Activated gamma-delta T cell treated with Interleukin-2 at 50 U/mL for 16 hours (primary cell): ENCODE measurements around the gene PPP2R2B.
"Not testable (repeated sequence)": the region's sequence is repeated elsewhere in the genome, so short reads cannot be mapped to it uniquely, and the experiment has no call there.

Experiments
- DNase-seq: peaks from one replicate; pipeline ENCODE4 v3.0.0-alpha.2; 2020

PPP2R2B gene

DNA sequence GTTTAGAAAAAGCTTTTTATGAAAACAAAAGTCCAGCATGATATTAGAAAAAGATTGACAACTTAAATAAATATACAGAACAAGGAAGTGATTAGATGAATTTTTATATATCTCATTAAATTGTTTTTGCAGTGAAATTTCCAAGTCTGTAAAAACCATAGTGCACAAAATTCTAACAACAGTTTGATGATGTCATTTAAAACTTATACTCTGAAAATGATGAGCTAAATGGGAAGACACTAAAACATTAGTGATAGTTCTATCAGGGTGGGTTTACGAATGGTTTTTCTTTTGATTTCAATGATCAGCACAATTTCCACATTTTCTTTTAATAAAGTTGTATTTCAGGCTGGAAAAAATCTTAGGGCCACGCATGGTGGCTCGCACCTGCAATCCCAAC is 236.1 kb downstream of the PPP2R2B start:
- no peak for DNase-seq

- DNase-seq: no peak
Observed at GRCh38 chr5:146641941-146642340, 236.6 kb downstream of the PPP2R2B start.

- DNase-seq: no peak
Observed at GRCh38 chr5:146640285-146640896, 238.2 kb downstream of the PPP2R2B start.

GRCh38 chr5:146635443-146635842 is 243.1 kb downstream of the PPP2R2B start:
- no peak for DNase-seq

DNA sequence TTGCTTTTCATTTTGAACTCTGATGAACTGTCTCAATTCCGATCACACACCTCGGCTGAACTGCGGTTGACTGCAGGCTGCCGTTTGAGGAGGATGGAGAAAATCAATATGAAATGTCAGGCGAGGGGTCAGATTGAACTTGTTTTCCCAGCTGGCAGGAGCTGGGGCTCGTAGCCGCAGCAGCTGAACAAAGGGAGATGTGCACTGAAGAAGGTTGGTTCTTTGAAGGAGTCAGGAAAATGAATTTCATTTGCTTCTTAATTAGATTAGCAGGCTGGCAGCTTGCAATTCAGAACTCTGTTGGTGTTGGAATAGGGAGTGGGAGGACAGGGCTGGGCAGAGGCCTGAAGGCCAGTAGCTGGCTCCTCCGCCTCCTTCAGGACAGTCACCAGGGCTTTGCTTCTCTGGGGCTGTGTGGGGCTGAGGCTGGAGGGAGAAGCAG is 245.2 kb downstream of the PPP2R2B start:
- no peak for DNase-seq

DNA sequence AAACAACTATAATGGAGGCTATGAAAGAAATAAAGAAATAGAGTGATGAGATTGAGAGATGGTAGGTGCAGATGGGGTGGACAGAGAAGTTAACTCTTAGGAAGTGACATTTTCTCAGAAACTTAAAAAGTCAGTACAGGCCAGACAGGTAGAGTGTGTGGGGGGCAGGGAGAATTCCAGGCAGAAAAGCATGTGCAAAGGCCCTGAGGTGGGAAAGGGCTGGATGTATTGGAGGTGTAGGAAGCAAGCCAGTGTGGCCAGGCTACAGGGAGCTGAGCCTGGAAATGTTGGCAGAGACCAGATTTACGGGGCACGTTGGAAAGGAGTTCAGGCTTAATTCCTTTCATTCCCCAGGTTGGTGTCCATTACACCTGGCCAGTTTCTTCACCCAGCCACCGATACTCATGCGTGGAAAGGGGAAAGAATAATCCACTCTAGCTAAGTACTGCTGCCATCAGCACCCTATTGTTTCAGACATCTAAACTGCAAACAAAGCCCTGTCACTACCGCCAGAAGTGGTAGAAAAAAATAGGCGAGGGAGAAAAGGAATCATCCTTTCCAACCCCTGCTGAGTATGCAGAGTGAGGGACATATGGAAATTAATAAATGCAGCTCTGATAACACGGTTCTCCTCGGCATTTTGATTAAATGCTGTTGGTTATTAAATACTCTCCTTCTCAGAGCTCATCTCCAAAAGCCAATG is 245.8 kb downstream of the PPP2R2B start:
- DNase-seq: no peak

DNA sequence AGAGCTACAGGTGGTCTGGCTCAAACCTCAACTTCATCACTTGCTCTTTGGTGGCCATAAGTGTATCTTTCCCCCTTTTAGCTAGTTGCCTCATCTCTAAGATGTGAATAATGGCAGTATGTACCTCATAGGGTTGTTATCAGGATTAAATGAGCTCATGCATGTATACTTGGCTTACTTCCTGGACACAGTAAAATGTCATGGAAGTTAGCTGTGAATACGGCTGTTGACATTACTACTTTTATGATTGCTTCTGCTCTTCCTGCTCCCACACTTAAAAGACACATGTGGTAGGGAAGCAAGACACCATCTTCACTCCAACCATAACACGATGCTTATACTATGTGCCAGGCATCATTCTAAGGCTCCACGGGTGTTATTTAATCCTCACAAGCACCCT is 248.1 kb downstream of the PPP2R2B start:
- no peak for DNase-seq

DNA sequence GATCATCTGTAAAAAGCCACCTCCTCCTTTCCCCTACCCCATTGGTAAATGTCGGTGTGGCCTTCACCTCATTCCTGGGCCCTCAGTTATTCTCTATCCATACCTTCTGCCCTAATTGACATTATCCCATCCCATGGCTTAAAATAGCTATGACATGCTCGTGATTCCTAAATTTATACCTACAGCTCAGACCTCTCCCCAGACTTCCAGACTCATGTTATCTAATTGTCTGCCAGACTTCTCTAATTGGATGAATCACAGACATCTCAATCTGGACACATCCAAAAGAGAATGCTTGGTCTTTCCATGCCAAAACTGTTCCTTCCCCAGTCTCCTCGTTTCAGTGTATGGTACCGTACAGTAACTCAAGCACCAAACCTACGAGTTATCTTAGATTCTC is 249.6 kb downstream of the PPP2R2B start:
- DNase-seq: no peak

- no peak for DNase-seq
Observed at GRCh38 chr5:146626936-146627335, 251.6 kb downstream of the PPP2R2B start.

DNA sequence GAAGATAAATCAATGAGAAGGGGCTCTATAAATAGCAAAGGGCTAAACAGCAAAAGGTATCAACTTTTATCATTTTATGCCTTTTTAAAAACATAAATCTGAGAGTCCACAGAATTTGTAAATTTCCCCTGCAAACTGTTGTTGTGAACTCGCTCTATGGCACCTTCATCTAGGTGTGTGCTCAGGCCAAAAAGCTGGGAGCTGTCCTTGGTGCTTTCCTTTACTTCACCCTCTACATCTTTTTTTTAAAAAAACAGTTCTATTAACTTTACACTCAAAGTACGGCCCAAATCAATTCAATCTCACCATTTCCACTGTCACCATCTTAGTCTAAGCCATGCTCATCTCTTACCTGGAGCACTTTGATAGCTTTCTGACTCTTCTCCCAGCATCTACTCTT is 254.4 kb downstream of the PPP2R2B start:
- no peak for DNase-seq

DNA sequence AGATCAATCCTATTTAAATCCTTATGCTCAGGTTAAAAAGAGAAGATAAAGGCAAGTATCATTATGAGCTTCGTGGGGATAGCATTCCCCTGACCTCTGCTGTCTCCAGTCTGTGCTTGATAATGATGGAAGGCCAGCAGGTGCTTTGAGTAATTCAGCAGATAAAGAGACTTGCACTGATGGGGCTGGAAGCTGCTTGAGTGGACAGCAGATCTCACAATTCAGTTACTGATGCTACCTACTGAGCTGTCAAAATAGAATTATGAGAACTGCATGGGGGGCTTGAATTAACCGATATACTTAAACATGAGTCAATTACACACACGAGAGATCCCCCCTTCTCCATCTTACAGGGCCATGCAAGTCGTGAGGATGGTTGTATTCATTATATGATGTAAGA is 254.9 kb downstream of the PPP2R2B start:
- DNase-seq: no peak

DNA sequence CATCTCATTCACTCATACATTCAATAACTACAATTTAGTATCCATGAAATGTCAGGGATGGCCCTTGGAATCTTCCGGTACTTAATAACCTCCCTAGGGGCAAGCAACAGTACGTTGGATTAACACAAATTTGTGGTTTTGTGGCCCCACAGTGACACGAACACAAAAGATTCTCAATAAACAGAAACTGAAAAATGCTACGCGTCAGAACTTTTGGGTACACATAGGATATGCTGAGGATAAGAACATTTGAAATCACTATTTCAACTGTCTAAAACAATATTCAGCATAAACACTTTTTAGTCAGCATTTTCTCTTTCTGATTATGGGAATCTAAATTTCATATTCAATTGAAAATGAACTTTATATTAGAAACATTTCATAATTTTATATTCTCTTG is 255.5 kb downstream of the PPP2R2B start:
- DNase-seq: no peak

- no peak for DNase-seq
Observed at GRCh38 chr5:146622391-146622790, 256.2 kb downstream of the PPP2R2B start.

DNA sequence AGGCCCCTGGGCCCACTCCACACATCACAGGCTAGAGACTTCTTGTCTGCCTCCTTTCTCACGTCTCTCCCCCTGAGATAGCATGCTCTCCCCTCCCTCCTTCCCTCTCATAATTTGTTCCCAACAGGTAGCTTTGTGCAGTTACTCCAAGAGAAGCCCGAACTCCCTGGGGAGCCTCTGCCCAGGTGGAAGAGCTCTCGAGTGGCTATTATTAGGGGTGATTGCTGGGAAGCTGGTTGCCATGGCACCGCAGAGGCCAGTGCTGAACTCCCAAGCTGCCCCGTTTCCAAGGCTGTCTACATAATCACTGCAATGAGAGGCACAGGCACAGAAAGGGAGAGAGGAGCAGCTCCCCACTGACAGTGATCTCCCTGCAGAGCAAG is 257.9 kb downstream of the PPP2R2B start:
- no peak for DNase-seq

- no peak for DNase-seq
Observed at GRCh38 chr5:146620031-146620668, 258.4 kb downstream of the PPP2R2B start.

- DNase-seq: no peak
Observed at GRCh38 chr5:146618434-146618833, 260.1 kb downstream of the PPP2R2B start.

DNA sequence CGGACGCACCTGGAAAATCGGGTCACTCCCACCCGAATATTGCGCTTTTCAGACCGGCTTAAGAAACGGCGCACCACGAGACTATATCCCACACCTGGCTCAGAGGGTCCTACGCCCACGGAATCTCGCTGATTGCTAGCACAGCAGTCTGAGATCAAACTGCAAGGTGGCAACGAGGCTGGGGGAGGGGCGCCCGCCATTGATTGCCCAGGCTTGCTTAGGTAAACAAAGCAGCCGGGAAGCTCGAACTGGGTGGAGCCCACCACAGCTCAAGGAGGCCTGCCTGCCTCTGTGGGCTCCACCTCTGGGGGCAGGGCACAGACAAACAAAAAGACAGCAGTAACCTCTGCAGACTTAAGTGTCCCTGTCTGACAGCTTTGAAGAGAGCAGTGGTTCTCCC is 268.8 kb downstream of the PPP2R2B start:
- not testable (repeated sequence) for DNase-seq

DNA sequence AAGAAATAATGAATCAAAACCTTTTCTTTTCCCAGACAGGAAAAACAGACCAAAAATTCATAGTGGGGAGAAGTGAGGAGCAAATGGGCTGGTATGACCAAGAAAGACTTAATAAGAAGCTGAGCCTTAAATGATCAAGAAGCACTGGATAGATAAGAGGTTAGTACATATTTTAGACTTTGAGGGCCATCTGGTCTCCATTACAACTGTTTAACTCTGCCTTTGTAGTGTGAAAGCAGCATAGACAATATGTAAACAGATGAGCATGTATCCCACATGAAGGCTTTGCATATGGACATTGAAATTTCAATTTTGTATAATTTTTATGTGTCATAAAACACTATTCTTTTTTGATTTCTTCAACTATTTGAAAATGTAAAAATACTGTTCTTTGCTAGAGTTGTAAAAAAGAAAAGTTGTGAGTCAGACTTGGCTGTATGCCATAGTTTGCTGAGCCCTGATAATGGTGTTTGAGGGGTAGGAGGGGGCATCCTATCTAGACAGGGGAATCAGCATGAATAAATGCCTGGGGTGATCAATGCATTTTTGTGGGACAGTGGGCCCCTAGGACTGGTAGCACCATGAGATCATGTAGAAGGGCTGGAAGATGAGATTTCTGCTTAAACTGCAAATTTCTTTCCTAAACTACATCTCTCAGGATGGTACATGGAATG is 270.8 kb downstream of the PPP2R2B start:
- no peak for DNase-seq

- DNase-seq: no peak
Observed at GRCh38 chr5:146606893-146607292, 271.7 kb downstream of the PPP2R2B start.

DNA sequence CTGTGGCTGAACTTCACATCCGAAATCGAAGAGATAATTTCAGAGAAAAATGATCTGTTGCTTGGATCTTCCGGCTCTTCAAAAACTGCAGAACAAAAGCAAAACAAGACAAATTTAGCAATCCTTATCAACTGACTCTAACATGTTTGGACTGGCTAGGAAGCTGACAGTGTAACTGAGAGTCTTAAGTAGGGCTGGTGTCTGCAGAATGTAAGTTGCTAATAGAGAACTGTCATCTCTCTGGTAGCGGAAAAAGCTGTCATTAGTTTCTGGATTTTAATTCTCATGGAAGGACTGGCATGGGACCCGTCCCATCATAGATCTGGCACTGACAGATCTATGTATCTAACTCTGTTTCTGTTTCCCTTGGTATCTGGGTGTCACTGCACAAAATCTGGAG is 278.2 kb downstream of the PPP2R2B start:
- no peak for DNase-seq

GRCh38 chr5:146599261-146599660 is 279.3 kb downstream of the PPP2R2B start:
- DNase-seq: no peak

DNA sequence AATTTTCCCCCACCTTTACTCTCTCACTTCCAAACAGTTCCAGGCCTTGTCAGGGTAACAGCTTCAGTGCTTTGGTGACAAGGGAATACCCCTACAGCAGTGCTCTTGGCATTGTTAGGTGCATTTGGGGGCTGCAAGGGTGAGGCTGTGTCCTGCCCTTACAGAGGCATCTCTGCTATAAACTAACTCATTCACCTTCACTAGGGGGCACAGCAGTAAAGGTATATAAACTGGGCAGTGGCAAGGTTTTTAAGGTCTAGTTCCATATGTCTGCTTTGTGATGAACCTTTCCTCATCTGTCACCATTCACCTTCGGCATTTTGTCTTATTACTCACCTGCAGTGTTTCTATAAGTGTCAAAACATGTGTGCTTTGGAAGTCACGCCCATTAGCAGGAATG is 283.5 kb downstream of the PPP2R2B start:
- DNase-seq: no peak

DNA sequence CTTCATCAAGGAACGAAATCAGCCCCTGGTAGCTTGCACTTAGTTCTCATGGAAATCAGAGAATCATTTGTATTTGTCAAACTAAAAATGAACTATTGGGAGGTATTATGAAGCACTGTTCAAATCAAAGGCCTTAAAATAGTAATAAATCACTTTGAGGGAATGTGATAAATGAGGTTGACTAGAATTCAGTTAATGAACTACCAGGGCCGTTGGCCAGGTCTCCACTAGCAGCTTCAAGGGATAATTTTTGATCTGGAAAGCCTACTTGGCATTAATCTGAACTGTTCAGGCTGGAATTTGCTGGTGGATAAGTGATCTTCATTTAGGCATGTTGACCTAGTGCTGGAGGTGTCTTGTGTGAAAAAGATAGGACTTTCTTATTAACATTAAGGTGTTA is 286.2 kb downstream of the PPP2R2B start:
- DNase-seq: no peak

- DNase-seq: no peak
Observed at GRCh38 chr5:146589028-146589345, 289.6 kb downstream of the PPP2R2B start.
